NAMALWA (cell line): Measurements from ENCODE around the gene ARL11.
A peak's percentile ranks its signal among the peaks of the same experiment; 100 is the strongest.

Experiments used
- DNase-seq: peaks from one replicate; pipeline ENCODE4 v3.0.0-alpha.2; 2015; ENCODE audit warnings: low spot score

ARL11 gene

DNA sequence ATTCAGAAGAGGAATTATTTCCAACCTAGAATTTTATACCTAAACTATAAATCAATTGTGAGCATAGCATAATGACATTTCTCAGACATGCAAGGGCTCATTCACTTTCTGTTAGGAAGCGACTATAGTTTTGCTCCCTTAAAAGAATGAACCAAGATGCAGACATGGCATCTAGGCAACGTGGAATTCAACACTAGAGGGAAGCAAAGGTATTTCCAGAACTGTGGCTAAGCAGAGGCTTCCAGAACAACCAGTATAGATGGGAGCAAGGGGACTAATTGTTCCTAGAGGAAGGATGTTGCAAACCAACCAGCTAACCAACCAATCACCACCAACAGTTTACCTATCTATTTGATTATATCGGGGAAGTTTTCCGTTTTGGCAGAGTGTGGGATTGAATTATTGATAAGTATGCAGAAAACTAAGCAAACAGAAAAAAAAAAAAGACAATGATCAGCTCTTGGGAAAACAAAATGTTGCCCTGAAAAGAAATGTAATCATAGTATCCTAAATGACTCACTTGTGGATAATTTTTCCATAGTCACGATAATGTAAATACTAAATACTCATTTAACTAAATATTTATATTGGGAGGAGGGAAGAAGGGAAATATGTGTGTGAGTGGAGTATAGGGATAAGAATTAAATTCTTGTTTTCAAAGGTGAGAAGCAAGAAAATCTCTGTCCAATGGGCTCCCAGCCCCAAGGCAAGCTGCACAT is 21.1 kb downstream of the ARL11 start:
- DNase-seq, result no peak

DNA sequence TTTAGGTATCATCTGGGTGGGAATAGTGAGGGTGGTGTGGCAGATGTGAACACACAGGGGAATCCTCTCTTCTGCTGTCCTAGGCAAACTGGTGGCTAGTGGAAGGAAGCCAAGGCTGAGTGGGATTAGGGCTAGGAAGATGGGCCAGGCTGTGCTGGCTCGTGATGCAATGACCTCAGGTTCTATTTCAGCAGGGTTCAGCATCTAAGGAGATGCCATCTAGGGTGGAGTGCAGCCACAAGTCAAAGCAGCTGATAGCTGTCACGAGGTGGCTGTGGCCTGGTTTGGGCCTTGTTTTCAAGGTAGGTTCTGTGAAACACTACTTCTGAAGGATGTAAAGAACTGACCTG is 21.6 kb downstream of the ARL11 start:
- no peak for DNase-seq

DNA sequence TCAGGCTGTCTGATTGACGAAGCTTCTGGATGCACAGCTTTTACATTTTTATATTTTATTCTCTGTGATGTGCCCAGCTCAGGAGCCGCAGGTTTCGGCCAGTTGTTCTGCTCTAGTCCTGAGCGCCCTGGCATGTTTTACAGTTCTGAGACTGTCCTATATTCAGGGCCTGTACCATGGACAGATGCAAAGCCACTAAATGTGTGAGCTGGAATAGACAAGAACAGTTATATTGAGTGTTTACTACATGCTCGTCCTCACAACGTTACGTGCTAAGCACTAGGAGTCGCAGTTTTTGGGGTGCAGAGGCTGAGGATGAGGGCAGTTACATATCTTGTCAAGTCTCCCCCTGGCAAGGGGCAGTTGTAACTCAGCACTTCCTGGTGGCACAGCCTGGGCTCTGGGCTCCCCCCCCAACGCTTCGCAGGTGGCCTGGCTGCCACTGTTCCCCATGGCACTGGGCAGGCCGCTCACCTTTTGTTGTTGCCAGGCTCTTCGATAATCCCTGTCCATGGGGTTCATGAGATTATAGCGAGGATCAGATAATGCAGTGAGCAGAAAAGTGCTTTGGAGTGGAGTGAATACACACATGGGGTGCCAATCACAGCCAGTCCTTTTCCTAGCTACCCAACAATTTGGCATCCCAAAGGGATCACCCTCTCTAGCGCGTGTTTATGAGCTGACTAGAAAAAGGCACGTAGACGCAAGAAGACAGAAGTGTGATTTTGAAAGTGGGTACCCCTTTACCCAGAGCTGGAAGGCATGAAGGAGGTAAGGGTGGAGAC is 23.5 kb downstream of the ARL11 start:
- DNase-seq, result no peak

DNA sequence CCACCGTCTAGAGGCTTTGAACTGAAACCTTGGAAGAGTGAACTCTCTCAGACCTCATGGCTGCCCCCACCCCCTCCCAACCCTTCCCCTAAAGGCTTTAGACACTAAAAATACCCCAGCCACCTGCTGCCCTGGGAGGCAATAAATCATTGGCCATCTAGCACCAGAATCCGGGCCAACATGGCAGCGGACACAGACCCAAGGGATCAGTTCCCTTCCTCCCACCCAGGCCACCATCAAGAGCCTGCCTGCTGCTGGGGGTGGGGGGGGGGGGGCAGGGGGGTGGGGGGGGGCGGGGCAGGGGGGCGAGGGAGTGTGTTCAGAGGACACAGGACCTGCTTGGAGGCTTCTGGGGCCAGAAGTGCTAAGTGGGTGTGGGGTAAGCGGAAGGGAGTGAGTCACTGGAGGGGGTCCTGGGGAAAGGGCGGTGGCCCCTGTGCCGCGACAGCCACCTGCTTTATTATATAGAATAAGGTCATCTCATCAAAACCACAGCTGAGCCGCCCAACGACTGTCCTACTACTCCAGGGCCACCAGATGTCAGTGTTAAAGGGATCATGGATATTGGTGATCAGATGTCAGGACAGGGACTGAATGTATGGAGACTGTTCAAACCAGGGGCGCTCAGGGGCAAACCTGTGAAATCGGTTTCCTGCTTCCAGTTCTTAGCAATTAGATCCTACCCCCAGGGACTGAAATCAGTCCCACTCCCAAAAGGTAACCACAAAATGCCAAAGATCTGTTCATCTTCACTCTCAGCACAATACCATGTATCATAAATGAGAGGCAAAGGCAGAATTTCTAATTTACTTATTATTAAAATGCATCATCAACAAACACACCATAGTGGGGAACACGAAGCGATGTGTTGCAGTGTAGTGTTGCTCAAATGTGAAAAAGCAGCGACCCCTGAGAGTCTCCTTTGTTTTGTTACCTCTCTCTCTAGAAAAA is 24.3 kb downstream of the ARL11 start:
- peak; percentile 75 for DNase-seq

DNA sequence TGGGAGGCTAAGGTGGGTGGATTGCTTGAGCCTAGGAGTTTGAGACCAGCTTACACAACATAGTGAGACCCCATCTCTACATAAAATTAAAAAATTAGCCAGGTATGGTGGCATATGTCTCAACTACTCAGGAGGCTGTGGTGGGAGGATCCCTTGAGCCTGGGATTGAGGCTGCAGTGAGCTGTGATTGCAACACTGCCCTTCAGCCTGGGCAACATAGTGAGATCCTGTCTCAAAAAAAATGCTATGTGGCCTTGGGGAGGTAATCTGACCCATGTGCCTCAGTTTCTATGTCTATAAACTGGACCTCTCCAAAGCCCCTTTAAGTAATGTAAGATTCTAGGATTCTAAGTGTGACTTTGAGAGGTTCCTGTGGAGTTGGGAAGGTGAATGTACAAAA is 25.2 kb downstream of the ARL11 start:
- DNase-seq, result no peak

DNA sequence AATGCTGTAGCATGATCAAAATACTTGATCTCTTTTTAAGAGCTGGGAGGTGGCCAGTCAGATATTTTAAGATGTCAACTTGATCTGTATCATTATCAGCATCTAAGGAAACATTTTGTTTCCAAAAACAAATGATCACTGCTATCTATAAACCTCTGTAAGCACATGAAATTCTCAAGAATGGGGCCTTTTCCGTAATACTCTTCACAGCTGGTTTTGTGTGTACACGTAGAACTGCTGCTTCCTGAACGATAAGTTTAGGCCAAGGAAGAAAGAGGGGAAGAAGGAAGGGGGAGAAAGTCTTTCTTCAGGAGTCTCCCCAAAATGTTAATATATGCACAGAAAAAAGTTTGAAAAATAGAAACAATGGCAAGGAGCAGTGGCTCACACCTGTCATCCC is 25.7 kb downstream of the ARL11 start:
- no peak for DNase-seq

DNA sequence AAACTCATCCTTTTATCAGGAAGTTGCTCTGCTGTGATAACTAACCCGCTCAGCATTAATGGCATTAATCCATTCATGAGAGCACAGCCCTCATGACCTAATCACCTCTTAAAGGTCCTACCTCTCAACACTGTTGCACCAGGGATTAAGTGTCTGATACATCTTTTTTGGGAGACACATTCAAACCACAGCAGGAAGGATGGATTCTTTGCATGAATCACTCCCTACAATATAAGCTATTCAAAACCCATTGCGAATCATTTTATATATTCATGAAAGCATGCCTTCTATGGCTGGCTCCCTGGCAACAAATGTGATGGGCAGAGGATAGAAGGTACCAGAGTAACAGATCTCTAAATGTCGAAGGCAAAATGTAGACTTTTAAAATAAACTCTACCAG is 27.6 kb downstream of the ARL11 start:
- no peak for DNase-seq

DNA sequence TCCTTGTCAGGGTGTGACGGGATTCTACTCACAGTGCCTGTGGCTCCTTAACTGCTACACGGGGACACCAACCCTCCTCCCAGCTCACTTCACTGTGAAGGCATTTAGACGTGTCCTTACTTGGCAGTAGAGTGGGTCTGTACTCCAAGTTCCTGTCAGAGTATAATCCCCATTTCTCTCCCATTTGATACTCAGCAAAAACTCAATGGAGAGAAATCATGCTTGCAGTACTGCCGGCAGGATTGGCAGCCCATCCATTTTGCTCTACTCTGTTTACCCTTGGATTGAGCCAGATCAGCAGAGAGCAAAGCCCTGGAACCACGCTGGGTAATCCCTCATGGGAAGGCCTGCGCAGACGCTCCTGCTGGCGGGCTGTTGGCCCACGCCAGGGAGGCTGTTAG is 28.9 kb downstream of the ARL11 start:
- DNase-seq, result no peak

DNA sequence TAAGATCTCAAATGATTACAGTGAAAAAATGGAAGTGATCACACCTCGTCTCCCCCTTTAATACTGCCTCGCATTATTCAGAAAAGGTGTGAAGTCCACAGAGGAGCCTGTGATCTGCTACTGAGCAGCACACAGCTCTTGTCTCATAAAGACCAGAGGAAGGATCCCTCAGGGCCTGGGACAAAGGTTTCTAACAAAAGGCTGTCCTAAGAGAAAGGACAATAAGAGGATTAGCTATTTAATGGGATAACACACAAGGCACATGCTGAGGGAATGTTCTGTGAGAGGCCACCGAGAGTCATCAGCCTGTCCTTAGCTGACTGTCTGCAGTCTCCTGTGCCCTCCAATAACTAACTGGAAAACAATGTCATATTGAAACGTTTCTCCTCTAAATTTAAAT is 36.3 kb downstream of the ARL11 start:
- DNase-seq, result no peak

DNA sequence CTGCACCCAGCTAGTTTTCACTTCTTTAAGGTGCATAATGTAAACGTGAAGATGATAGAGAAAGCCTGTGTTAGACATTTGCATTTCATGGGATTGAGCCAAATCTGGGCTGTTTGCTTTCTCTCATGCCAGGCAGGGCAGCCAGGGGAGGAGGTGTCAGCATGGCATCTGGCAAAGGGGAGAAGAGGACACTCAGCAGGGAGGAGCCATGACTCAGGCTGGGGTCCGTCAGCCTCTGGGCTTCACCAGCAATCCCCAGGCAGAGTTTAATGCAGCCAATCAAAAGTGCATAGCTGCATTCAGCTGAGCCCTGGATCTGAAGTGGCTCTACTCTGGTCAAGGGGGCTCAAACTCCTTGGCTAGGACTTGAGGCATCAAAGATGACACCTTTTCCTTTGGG is 39.5 kb downstream of the ARL11 start:
- DNase-seq, result no peak

DNA sequence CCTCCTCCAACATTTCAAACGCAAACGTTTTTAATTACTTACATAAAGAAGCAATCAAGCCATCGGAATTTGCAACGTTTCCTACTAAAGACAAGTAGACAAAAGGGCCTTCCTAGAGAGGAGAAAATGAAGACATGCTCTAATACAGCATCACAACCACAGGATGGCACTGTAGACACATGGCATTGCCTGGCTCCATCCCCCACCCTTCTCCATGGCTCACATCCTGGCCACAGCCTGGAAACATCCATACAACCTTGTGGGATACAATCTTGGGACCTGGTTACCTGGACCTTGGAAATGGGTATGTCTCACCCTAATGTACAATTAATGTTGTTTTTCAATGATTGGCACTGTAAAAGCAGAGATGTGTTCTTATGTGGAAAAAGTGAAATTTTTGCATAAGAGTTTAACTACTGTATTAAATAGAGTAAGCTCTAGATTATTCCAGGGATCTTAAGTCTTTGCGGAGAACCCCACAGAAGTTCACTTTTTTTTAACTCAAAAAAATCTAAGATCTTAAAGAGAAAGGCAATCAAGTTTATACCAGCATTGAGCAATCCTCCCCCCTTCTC is 41.5 kb downstream of the ARL11 start:
- DNase-seq, result peak; percentile 61

DNA sequence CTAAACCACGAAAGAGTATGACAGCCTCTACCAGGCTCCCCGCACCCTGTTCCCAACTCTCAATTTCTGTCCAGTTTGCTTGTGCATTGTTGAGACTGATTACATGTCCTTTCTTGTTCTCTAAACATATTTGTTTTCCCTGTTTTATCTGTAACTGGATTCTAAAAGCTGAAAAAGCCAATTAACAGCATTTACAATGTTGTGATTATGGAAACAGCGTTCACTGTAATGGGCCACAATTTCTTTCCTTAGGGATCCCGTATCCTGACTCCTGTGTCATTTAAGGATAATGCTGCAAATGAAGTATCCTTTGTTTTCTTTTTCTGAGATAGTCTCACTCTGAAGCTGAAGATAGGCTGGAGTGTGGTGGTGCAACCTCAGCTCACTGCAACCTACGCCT is 42.5 kb downstream of the ARL11 start:
- no peak for DNase-seq

DNA sequence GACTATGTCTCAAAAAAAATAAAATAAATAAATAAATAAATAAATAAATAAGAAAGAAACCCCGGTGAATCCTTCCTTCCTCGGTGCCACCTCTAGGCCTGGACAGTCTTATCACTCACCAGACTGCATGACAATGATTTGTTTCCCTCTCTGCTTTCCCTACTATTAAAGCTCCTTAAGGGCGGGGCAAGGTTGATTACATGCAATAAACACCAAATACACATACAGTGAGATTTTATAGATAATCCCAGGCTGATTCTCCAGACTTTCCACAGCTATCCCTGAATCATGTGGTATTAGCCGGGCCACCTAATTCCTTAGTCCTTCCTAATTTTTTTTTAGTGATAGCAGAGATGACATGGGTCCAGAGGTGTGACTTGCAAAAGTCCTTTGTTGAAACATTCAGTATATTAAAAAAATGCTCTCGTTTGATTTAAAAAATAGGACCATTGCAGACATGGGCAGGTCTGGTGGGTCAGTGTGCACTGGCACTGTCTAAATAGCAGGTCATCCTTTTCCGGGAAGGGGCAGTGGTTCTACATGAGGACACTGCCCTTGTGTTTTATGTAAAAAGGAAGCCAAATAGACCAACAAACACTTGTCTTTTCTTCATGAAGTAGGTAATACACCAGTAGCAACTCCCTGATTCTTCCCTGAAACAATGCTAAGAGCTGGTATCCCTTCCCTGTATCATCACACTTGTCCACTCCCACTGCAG is 48.4 kb downstream of the ARL11 start:
- DNase-seq, result no peak

DNA sequence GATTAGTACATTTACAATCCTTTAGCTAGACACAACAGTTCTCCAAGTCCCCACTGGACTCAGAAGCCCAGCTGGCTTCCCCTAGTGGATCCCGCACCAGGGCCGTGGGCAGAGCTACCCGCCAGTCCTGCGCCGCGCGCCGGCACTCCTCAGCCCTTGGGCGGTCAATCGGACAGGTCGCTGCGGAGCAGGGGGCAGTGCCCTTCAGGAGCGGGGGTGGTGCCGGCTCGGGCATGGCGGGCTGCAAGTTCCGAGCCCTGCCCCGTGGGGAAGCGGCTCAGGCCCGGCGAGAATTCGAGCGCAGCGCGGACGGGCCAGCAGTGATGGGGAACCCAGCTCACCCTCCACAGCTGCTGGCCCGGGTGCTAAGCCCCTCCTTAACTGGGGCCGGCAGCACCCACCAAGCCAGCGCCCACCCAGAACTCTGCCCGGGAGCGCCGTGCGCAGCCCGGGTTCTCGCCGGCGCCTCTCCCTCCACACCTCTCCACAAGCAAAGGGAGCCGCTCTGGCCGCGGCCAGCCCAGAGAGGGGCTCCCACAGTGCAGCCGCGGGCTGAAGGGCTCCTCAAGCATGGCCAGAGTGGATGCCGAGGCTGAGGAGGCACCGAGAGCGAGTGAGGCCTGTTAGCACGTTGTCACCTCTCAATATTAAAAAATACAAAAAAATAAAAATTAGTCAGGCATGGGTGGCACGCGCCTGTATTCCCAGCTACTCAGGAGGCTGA is 50.0 kb downstream of the ARL11 start:
- no peak for DNase-seq

DNA sequence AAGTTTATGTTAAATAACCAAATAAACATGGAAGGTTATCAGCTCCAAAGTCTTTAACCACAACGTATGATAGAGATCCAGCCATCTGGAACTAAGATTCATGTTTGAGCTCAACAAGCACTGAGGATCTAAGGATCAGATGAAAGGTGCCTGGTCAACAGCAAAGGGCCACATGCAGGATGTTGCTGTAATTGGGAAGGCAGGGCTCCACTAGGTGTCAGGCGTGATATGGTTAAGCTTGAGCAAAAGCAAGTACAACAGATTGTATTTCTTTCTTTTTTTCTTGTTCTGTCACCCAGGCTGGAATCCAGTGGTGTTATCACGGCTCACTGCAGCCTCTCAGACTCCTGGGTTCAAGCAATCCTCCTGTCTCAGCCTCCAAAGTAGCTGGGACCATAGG is 50.9 kb downstream of the ARL11 start:
- DNase-seq, result peak; percentile 67

DNA sequence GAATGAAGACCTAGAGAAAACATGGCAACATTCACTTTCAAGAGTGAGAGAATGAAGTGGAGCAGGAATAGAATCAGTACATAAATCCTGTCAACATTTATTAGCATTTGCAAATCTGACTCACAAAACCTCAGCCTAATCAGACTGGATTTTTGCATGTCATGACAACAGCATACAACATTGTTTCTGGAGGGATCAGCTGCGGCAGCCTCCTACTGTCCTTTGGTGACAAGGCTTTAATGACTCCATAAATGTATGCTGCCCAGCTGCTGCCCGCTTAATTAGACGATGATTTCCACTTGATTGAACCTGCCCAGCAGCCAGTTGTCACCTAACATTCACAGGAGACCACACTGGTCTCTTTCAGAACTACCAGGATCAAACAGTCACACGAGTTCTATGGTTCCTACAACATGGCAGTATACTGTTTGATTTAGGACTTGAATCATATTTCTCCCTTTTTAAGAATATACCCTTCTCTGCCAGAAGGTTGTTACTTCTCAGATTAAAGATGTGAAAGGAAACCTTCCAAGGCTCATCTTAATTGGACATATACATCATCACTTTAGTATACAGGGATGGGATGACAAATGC is 53.6 kb downstream of the ARL11 start:
- no peak for DNase-seq
